MM.1S (cell line): ENCODE data around the gene ADAMTSL2.

Experiments
- DNase-seq: peaks from one replicate; pipeline ENCODE4 v3.0.0-alpha.2; 2015
- H2AFZ ChIP-seq: fragments of 300-600 bp; sonication (generic); 2 replicates; pipeline ENCODE4 v1.6.0; 2016; ENCODE audit warnings: antibody characterized with exemption, low read length
- H3F3A ChIP-seq: fragments of 300-600 bp; sonication (generic); 2 replicates; pipeline ENCODE4 v1.6.1; 2016; ENCODE audit warnings: mild to moderate bottlenecking, antibody characterized with exemption, low read length, moderate library complexity, mixed read lengths; ENCODE audit not compliant: insufficient read depth
- H3K27ac ChIP-seq: fragments of 300-600 bp; sonication (generic); 2 replicates; pipeline ENCODE4 v1.5.1; 2016; ENCODE audit warnings: mild to moderate bottlenecking, low read length
- H3K27me3 ChIP-seq: fragments of 300-600 bp; sonication (generic); replicated peaks from 2 replicates; pipeline ENCODE4 v1.6.0; 2016; ENCODE audit warnings: low read length; ENCODE audit not compliant: insufficient read depth
- H3K36me3 ChIP-seq: fragments of 300-600 bp; sonication (generic); replicated peaks from 2 replicates; pipeline ENCODE4 v1.6.1; 2016; ENCODE audit warnings: mild to moderate bottlenecking, low read length, mixed read lengths; ENCODE audit not compliant: insufficient read depth
- H3K4me1 ChIP-seq: fragments of 300-600 bp; sonication (generic); 2 replicates; pipeline ENCODE4 v1.6.1; 2016; ENCODE audit warnings: low read length, mixed read lengths
- H3K4me2 ChIP-seq: fragments of 300-600 bp; sonication (generic); 2 replicates; pipeline ENCODE4 v1.6.0; 2016; ENCODE audit warnings: low read depth, low read length
- H3K4me3 ChIP-seq: fragments of 300-600 bp; sonication (generic); 2 replicates; pipeline ENCODE4 v1.5.1; 2016; ENCODE audit warnings: low read length, mixed read lengths
- H3K79me2 ChIP-seq: fragments of 300-600 bp; sonication (generic); 2 replicates; pipeline ENCODE4 v1.6.1; 2016; ENCODE audit warnings: mixed run types, low read length, mixed read lengths
- H3K9ac ChIP-seq: fragments of 300-600 bp; sonication (generic); 2 replicates; pipeline ENCODE4 v1.6.1; 2016; ENCODE audit warnings: low read length, mixed read lengths
- H3K9me2 ChIP-seq: fragments of 300-600 bp; sonication (generic); replicated peaks from 2 replicates; pipeline ENCODE4 v1.6.1; 2016; ENCODE audit warnings: mild to moderate bottlenecking, low read length, mixed read lengths; ENCODE audit not compliant: insufficient read depth
- H3K9me3 ChIP-seq: fragments of 300-600 bp; sonication (generic); replicated peaks from 2 replicates; pipeline ENCODE4 v1.6.1; 2016; ENCODE audit warnings: mild to moderate bottlenecking, low read length, mixed read lengths; ENCODE audit not compliant: insufficient read depth
- H4K20me1 ChIP-seq: fragments of 300-600 bp; sonication (generic); 2 replicates; pipeline ENCODE4 v1.6.1; 2016; ENCODE audit warnings: mild to moderate bottlenecking, low read length, moderate library complexity, mixed read lengths; ENCODE audit not compliant: insufficient read depth
- EZH2 ChIP-seq: fragments of 300-600 bp; sonication (generic); optimal IDR thresholded peaks from 2 replicates; pipeline ENCODE3; 2017; ENCODE audit warnings: low read depth, mild to moderate bottlenecking, antibody characterized with exemption, low read length, mixed read lengths
- EZH2phosphoT487 ChIP-seq: fragments of 300-600 bp; sonication (generic); IDR thresholded peaks from 2 replicates; pipeline ENCODE4 v1.6.1; 2018; ENCODE audit warnings: antibody characterized with exemption, low read length
- TF ChIP-seq, protein P1 (sequence below): fragments of 300-600 bp; sonication (generic); IDR thresholded peaks from 2 replicates; pipeline ENCODE4 v1.5.1; 2016; ENCODE audit warnings: antibody characterized with exemption, low read length, mixed read lengths

The ADAMTSL2 gene

DNA sequence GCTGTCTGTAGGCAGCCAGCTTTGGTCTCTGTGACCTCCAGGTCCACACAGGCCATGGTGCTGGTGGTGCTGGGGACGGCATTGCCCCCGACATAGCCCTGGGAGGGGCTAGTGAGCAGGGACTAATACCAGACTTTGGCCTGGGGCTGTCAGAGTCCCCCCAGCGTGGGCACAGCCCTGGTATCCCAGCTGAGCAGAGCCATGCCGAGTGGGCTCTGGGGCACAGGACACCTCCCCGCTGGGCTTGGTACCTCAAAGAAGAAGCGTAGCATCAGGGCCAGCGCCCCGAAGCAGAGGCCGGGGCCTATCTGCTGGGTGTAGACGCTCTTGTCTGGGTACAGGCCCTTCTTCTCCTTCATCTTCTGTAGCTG lies 19.3 kb upstream of the ADAMTSL2 start:
- no peak overlapping the region for H2AFZ ChIP-seq
- no peak overlapping the region for H3K27ac ChIP-seq
- H3K9me2 ChIP-seq, result no peaks in the 10 kb centered on the region
- DNase-seq, result no peak
- H3K4me1 ChIP-seq, result no peaks in the 10 kb centered on the region
- no peaks in the 10 kb centered on the region for H3F3A ChIP-seq
- no peak overlapping the region for H3K4me3 ChIP-seq
- H3K27me3 ChIP-seq, result peaks cover 89% of the 10 kb centered on the region
- H4K20me1 ChIP-seq, result no peaks in the 10 kb centered on the region
- H3K36me3 ChIP-seq, result no peaks in the 10 kb centered on the region
- H3K9ac ChIP-seq, result no peak overlapping the region
- no peaks in the 10 kb centered on the region for H3K9me3 ChIP-seq
- H3K4me2 ChIP-seq, result no peak overlapping the region
- H3K79me2 ChIP-seq, result no peaks in the 10 kb centered on the region
- TF ChIP-seq EZH2phosphoT487, result no peak

DNA sequence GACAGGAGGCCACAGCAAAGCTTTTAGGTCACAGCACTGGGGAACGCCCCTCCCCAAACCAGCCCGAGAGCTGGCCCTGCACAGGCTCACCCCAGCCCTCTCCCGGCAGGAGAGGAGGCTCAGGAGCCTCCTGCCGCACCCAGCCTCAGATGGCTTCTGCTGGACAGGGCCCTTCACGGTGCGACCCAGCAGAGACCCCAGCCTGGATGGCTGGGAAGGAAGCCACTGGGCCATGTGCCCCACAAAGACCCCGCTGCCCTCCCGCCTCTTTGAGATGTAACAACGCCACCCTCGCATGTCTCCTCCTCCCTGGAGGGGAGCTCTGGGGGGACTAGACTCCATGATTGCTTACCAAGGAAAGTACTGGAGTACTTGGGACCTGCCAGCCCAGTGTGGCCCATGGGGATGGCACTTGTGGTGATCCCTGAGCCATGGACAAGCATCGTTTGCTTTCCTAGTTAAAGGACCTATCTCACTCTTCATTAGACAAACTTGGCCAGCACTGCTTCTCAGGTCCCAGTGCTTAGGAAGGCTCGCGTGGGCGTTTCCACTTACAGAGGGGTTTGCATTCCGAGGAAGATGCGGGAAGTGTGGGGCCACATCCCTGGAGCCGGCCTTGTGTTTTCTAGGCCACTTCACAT lies 18.8 kb upstream of the ADAMTSL2 start:
- Histone ChIP-seq H2AFZ (no peak overlapping the region), H4K20me1 (no peaks in the 10 kb centered on the region), H3K9ac (no peak overlapping the region), H3K4me3 (no peak overlapping the region), H3K4me2 (no peak overlapping the region), H3F3A (no peaks in the 10 kb centered on the region), H3K4me1 (no peaks in the 10 kb centered on the region), H3K9me2 (no peaks in the 10 kb centered on the region), H3K9me3 (no peaks in the 10 kb centered on the region), H3K36me3 (no peaks in the 10 kb centered on the region), H3K27ac (no peak overlapping the region), H3K79me2 (no peaks in the 10 kb centered on the region), H3K27me3 (peaks cover 89% of the 10 kb centered on the region)
- no peak for DNase-seq
- TF ChIP-seq EZH2phosphoT487 (no peak), EZH2 (no peak)
- TF ChIP-seq, protein P1, sequence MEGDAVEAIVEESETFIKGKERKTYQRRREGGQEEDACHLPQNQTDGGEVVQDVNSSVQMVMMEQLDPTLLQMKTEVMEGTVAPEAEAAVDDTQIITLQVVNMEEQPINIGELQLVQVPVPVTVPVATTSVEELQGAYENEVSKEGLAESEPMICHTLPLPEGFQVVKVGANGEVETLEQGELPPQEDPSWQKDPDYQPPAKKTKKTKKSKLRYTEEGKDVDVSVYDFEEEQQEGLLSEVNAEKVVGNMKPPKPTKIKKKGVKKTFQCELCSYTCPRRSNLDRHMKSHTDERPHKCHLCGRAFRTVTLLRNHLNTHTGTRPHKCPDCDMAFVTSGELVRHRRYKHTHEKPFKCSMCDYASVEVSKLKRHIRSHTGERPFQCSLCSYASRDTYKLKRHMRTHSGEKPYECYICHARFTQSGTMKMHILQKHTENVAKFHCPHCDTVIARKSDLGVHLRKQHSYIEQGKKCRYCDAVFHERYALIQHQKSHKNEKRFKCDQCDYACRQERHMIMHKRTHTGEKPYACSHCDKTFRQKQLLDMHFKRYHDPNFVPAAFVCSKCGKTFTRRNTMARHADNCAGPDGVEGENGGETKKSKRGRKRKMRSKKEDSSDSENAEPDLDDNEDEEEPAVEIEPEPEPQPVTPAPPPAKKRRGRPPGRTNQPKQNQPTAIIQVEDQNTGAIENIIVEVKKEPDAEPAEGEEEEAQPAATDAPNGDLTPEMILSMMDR, result no peak

DNA sequence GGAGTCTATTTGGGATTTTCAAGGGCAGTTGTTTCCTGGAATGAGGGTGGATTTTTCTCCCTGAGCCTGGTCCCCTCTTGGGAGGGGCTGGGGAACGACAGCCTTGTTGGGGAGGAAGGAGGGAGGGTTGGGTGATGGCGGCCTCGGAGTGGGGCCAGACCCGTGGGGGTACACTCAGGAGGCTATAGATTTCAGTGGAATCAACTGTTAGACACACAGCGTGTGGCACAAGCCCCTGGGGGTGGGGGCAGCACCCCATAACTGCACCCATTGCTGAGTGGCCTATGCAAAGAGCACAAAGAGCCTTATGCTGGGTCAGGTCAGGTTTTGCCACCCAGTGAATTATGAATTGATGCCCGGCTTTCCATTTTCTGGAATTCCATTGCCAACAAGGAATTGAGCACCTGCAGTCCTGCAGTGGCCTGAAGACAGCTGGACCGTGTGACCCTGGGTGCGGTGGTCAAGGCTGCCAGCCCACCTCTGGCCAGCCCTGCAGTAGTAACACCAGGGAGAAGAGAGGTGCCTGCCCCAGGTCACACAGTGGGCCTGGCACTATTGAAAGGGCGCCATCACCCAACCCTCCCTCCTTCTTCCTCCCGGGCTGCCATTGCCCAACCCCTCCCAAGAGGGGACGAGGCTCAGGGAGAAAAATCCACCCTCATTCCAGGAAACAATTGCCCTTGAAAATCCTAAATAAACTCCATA lies 18.1 kb upstream of the ADAMTSL2 start:
- H3F3A ChIP-seq, result no peaks in the 10 kb centered on the region
- TF ChIP-seq, protein P1, result no peak
- TF ChIP-seq EZH2 (no peak), EZH2phosphoT487 (no peak)
- H3K36me3 ChIP-seq, result no peaks in the 10 kb centered on the region
- H3K79me2 ChIP-seq, result no peaks in the 10 kb centered on the region
- H4K20me1 ChIP-seq, result no peaks in the 10 kb centered on the region
- no peak overlapping the region for H3K4me2 ChIP-seq
- H3K4me1 ChIP-seq, result no peaks in the 10 kb centered on the region
- no peak overlapping the region for H2AFZ ChIP-seq
- no peaks in the 10 kb centered on the region for H3K9me3 ChIP-seq
- DNase-seq, result no peak
- no peak overlapping the region for H3K9ac ChIP-seq
- no peak overlapping the region for H3K27ac ChIP-seq
- no peak overlapping the region for H3K4me3 ChIP-seq
- H3K27me3 ChIP-seq, result peaks cover 89% of the 10 kb centered on the region
- no peaks in the 10 kb centered on the region for H3K9me2 ChIP-seq

DNA sequence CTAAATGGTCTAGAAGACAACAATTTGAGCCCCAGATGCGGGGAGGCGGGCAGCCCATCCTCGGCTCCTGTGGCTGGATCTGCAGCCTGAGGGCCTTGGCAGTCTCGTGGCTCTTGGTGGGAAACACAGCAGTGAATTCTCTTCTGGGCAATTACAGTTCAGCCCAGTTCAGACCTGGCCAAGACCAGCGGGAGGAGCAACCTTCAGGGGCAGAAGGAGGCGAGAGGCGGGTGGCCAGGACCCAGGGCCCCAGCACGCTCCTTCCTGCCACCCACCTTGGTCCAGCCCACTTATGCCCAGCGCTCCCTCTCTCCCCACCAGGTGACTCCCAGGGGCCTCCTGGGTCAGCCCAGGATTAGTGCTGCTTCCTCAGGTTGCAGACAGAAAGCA lies 17.5 kb upstream of the ADAMTSL2 start:
- no peaks in the 10 kb centered on the region for H3K79me2 ChIP-seq
- no peak overlapping the region for H2AFZ ChIP-seq
- H3K9me3 ChIP-seq, result no peaks in the 10 kb centered on the region
- no peaks in the 10 kb centered on the region for H4K20me1 ChIP-seq
- no peak overlapping the region for H3K27ac ChIP-seq
- H3K4me3 ChIP-seq, result no peak overlapping the region
- H3K9ac ChIP-seq, result no peak overlapping the region
- TF ChIP-seq, protein P1, result no peak
- TF ChIP-seq EZH2phosphoT487 (no peak), EZH2 (no peak)
- no peaks in the 10 kb centered on the region for H3F3A ChIP-seq
- DNase-seq, result no peak
- H3K27me3 ChIP-seq, result peaks cover 90% of the 10 kb centered on the region
- H3K36me3 ChIP-seq, result no peaks in the 10 kb centered on the region
- H3K4me2 ChIP-seq, result no peak overlapping the region
- H3K4me1 ChIP-seq, result no peaks in the 10 kb centered on the region
- no peaks in the 10 kb centered on the region for H3K9me2 ChIP-seq
